GM12872 (cell line): ENCODE results near the gene C9orf43.

Experiments used
- TF ChIP-seq, protein P1 (sequence below): IDR thresholded peaks from 3 replicates; pipeline ENCODE4 v1.5.1; 2011; ENCODE audit warnings: low read depth, mild to moderate bottlenecking, low read length, moderate library complexity; ENCODE audit not compliant: insufficient read depth

C9orf43 gene

DNA sequence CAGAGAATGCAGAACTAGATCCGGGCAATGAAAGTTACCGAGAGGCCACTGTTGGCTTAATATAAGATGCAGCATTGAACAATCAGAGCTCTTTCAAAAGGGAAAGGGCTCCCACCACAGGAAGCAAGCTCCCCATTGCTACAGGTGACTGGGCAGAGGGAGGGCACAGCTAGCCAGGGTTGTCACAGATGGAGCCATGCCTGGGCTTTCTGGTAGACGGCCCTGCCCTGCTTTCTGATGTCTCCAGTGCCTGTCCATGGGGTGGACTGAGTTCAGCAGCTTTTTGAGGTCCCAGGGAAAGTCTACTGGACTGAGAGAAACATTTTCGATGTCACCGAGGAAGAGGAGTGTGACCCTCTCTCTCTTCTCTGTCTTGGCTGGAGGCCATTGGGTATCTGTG, 67.1 kb downstream of the C9orf43 start:
- TF ChIP-seq, protein P1, sequence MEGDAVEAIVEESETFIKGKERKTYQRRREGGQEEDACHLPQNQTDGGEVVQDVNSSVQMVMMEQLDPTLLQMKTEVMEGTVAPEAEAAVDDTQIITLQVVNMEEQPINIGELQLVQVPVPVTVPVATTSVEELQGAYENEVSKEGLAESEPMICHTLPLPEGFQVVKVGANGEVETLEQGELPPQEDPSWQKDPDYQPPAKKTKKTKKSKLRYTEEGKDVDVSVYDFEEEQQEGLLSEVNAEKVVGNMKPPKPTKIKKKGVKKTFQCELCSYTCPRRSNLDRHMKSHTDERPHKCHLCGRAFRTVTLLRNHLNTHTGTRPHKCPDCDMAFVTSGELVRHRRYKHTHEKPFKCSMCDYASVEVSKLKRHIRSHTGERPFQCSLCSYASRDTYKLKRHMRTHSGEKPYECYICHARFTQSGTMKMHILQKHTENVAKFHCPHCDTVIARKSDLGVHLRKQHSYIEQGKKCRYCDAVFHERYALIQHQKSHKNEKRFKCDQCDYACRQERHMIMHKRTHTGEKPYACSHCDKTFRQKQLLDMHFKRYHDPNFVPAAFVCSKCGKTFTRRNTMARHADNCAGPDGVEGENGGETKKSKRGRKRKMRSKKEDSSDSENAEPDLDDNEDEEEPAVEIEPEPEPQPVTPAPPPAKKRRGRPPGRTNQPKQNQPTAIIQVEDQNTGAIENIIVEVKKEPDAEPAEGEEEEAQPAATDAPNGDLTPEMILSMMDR = no peak

DNA sequence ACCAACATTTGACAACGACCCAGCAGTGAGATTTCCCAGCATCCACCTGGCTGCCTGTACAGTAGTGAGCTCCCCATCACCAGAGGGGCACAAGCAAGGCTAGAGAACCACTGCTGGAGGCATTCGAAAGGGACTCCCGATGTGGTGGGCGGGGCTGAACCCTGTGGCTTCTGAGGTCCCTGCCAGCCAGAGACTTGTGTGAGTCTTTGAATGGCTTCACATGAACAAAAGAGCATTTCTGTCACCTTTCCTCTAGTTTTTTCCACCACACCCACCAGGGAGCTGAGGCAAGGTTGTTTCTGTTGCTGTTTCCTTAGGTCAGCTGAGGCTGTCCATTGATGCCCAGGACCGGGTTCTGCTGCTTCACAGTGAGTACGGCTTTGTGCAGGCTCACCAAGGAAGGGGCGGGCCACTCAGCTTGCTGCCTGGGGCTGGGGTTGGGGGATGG, 68.7 kb downstream of the C9orf43 start:
- TF ChIP-seq, protein P1 = no peak
